Fibroblast of villous mesenchyme (primary cell): ENCODE data around the gene GALNT14. TPM values are rescaled to one million over a fixed set of nuclear protein-coding genes. Genes with fewer than 3 reads are reported as not detected.

Experiments
- DNase-seq: peaks from one replicate; pipeline ENCODE4 v3.0.0-alpha.2; 2010; ENCODE audit warnings: low read depth
- H3K4me3 ChIP-seq: 2 replicates; pipeline ENCODE4 v1.5.1; 2011; ENCODE audit warnings: low read depth, mild to moderate bottlenecking, low read length
- CTCF ChIP-seq: IDR thresholded peaks from 2 replicates; pipeline ENCODE4 v1.5.1; 2012; ENCODE audit warnings: low read depth, mild to moderate bottlenecking, low read length; ENCODE audit not compliant: insufficient read depth
- total RNA-seq: library from RNA; depleted of rRNA; stranded (reverse); fragments of >200 nt; gene quantifications from 2 replicates; pipeline ENCODE4 v1.2.3, GENCODE V29; 2012

GALNT14 gene
- total RNA-seq, 1 donor, result under 0.01 TPM

- no peak overlapping the region for H3K4me3 ChIP-seq
- TF ChIP-seq CTCF, result no peak
- no peak for DNase-seq
Measured at GRCh38 chr2:30865892-30866681, 272.2 kb downstream of the GALNT14 start.

- no peak for TF ChIP-seq CTCF
- no peak overlapping the region for H3K4me3 ChIP-seq
- no peak for DNase-seq
Measured at GRCh38 chr2:30865243-30865642, 273.0 kb downstream of the GALNT14 start.

GRCh38 chr2:30862054-30862651 is 276.1 kb downstream of the GALNT14 start:
- no peak overlapping the region for H3K4me3 ChIP-seq
- TF ChIP-seq CTCF, result peak; percentile 62
- DNase-seq, result peak; percentile 70

- no peak for TF ChIP-seq CTCF
- DNase-seq, result no peak
- H3K4me3 ChIP-seq, result no peak overlapping the region
Measured at GRCh38 chr2:30860726-30861125, 277.5 kb downstream of the GALNT14 start.

Other genes starting within 250 kb of the GALNT14 start
- gene CAPN14, start 79.1 kb upstream of the GALNT14 start, total RNA-seq, result under 0.01 TPM in 2 replicates
- gene EHD3, start 95.7 kb upstream of the GALNT14 start, total RNA-seq, result 48.8 and 59.6 TPM in 2 replicates